WTC11 (cell line): ENCODE measurements around the gene MYO6.
"Not testable (repeated sequence)": the region's sequence is repeated elsewhere in the genome, so short reads cannot be mapped to it uniquely, and the experiment has no call there.

Source experiments
- EMX1 ChIP-seq: fragments of 250-450 bp; sonication (Bioruptor Pico); IDR thresholded peaks from 2 replicates; pipeline ENCODE4 v1.8.0; 2021; ENCODE audit warnings: mild to moderate bottlenecking
- NR2C2 ChIP-seq: sonication (generic); formaldehyde crosslinking; IDR thresholded peaks from 2 replicates; pipeline ENCODE4 v1.8.0; 2022; ENCODE audit warnings: mild to moderate bottlenecking, missing genetic modification reagents
- RELA ChIP-seq: sonication (generic); formaldehyde crosslinking; IDR thresholded peaks from 2 replicates; pipeline ENCODE4 v1.8.1; 2022; ENCODE audit warnings: missing genetic modification reagents, mild to moderate bottlenecking, borderline replicate concordance
- SMAD3 ChIP-seq: sonication (generic); formaldehyde crosslinking; IDR thresholded peaks from 2 replicates; pipeline ENCODE4 v1.8.0; 2022; ENCODE audit warnings: missing genetic modification reagents, mild to moderate bottlenecking, borderline replicate concordance
- SP1 ChIP-seq: sonication (generic); formaldehyde crosslinking; conservative IDR thresholded peaks from 2 replicates; pipeline ENCODE4 v1.8.1; 2022; ENCODE audit warnings: missing genetic modification reagents
- ZNF416 ChIP-seq: fragments of 250-450 bp; sonication (Bioruptor Pico); IDR thresholded peaks from 2 replicates; pipeline ENCODE4 v1.9.0; 2021; ENCODE audit warnings: mild to moderate bottlenecking, inconsistent platforms
- TF ChIP-seq, protein P1 (sequence below): sonication (generic); formaldehyde crosslinking; IDR thresholded peaks from 2 replicates; pipeline ENCODE4 v1.8.0; 2022; ENCODE audit warnings: mild to moderate bottlenecking, missing genetic modification reagents
- TF ChIP-seq, protein P2 (sequence below): fragments of 200-600 bp; IDR thresholded peaks from 2 replicates; pipeline ENCODE4 v1.8.0; 2022; ENCODE audit warnings: antibody characterized with exemption
- TF ChIP-seq, protein P3 (sequence below): fragments of 250-450 bp; sonication (Bioruptor Pico); IDR thresholded peaks from 2 replicates; pipeline ENCODE4 v2.1.2; 2022; ENCODE audit warnings: mild to moderate bottlenecking, moderate library complexity
- TF ChIP-seq, protein P4 (sequence below): sonication (generic); formaldehyde crosslinking; IDR thresholded peaks from 2 replicates; pipeline ENCODE4 v1.8.1; 2022; ENCODE audit warnings: low read depth, missing genetic modification reagents, borderline replicate concordance
- TF ChIP-seq, protein P5 (sequence below): sonication (generic); formaldehyde crosslinking; IDR thresholded peaks from 2 replicates; pipeline ENCODE4 v1.8.0; 2022; ENCODE audit warnings: missing genetic modification reagents
- TF ChIP-seq, protein P6 (sequence below): sonication (generic); formaldehyde crosslinking; IDR thresholded peaks from 2 replicates; pipeline ENCODE4 v1.8.1; 2023; ENCODE audit warnings: mild to moderate bottlenecking, missing genetic modification reagents, moderate library complexity

DNA sequence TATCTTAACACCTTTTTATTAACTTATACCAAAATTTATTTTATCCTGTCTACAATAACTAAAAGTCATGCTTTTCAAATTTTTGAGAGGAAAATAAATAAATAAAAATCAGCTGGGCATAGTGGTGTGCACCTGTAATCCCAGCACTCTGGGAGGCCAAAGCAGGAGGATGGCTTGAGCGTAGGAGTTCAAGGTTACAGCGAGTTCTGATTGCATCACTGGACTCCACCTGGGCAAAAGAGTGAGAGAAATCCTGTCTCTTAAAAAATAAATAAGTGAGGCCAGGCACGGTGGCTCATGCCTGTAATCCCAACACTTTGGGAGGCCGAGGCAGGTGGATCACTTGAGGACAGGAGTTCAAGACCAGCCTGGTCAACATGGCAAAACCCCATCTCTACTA is 40.7 kb upstream of the MYO6 start:
- TF ChIP-seq, protein P1, sequence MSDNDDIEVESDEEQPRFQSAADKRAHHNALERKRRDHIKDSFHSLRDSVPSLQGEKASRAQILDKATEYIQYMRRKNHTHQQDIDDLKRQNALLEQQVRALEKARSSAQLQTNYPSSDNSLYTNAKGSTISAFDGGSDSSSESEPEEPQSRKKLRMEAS (CRISPR knock-in tag): not testable (repeated sequence)
- TF ChIP-seq, protein P2, sequence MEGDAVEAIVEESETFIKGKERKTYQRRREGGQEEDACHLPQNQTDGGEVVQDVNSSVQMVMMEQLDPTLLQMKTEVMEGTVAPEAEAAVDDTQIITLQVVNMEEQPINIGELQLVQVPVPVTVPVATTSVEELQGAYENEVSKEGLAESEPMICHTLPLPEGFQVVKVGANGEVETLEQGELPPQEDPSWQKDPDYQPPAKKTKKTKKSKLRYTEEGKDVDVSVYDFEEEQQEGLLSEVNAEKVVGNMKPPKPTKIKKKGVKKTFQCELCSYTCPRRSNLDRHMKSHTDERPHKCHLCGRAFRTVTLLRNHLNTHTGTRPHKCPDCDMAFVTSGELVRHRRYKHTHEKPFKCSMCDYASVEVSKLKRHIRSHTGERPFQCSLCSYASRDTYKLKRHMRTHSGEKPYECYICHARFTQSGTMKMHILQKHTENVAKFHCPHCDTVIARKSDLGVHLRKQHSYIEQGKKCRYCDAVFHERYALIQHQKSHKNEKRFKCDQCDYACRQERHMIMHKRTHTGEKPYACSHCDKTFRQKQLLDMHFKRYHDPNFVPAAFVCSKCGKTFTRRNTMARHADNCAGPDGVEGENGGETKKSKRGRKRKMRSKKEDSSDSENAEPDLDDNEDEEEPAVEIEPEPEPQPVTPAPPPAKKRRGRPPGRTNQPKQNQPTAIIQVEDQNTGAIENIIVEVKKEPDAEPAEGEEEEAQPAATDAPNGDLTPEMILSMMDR: not testable (repeated sequence)
- TF ChIP-seq, protein P3, sequence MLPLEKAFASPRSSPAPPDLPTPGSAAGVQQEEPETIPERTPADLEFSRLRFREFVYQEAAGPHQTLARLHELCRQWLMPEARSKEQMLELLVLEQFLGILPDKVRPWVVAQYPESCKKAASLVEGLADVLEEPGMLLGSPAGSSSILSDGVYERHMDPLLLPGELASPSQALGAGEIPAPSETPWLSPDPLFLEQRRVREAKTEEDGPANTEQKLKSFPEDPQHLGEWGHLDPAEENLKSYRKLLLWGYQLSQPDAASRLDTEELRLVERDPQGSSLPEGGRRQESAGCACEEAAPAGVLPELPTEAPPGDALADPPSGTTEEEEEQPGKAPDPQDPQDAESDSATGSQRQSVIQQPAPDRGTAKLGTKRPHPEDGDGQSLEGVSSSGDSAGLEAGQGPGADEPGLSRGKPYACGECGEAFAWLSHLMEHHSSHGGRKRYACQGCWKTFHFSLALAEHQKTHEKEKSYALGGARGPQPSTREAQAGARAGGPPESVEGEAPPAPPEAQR (CRISPR knock-in tag): not testable (repeated sequence)
- TF ChIP-seq ZNF416 (CRISPR knock-in tag); SP1 (CRISPR knock-in tag); NR2C2 (CRISPR knock-in tag); SMAD3 (CRISPR knock-in tag); RELA; EMX1 (CRISPR knock-in tag): not testable (repeated sequence)
- TF ChIP-seq, protein P4, sequence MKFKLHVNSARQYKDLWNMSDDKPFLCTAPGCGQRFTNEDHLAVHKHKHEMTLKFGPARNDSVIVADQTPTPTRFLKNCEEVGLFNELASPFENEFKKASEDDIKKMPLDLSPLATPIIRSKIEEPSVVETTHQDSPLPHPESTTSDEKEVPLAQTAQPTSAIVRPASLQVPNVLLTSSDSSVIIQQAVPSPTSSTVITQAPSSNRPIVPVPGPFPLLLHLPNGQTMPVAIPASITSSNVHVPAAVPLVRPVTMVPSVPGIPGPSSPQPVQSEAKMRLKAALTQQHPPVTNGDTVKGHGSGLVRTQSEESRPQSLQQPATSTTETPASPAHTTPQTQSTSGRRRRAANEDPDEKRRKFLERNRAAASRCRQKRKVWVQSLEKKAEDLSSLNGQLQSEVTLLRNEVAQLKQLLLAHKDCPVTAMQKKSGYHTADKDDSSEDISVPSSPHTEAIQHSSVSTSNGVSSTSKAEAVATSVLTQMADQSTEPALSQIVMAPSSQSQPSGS (CRISPR knock-in tag): not testable (repeated sequence)
- TF ChIP-seq, protein P5, sequence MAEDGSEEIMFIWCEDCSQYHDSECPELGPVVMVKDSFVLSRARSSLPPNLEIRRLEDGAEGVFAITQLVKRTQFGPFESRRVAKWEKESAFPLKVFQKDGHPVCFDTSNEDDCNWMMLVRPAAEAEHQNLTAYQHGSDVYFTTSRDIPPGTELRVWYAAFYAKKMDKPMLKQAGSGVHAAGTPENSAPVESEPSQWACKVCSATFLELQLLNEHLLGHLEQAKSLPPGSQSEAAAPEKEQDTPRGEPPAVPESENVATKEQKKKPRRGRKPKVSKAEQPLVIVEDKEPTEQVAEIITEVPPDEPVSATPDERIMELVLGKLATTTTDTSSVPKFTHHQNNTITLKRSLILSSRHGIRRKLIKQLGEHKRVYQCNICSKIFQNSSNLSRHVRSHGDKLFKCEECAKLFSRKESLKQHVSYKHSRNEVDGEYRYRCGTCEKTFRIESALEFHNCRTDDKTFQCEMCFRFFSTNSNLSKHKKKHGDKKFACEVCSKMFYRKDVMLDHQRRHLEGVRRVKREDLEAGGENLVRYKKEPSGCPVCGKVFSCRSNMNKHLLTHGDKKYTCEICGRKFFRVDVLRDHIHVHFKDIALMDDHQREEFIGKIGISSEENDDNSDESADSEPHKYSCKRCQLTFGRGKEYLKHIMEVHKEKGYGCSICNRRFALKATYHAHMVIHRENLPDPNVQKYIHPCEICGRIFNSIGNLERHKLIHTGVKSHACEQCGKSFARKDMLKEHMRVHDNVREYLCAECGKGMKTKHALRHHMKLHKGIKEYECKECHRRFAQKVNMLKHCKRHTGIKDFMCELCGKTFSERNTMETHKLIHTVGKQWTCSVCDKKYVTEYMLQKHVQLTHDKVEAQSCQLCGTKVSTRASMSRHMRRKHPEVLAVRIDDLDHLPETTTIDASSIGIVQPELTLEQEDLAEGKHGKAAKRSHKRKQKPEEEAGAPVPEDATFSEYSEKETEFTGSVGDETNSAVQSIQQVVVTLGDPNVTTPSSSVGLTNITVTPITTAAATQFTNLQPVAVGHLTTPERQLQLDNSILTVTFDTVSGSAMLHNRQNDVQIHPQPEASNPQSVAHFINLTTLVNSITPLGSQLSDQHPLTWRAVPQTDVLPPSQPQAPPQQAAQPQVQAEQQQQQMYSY (CRISPR knock-in tag): not testable (repeated sequence)
- TF ChIP-seq, protein P6, sequence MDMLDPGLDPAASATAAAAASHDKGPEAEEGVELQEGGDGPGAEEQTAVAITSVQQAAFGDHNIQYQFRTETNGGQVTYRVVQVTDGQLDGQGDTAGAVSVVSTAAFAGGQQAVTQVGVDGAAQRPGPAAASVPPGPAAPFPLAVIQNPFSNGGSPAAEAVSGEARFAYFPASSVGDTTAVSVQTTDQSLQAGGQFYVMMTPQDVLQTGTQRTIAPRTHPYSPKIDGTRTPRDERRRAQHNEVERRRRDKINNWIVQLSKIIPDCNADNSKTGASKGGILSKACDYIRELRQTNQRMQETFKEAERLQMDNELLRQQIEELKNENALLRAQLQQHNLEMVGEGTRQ (CRISPR knock-in tag): not testable (repeated sequence)
